GM12878 (cell line): Measurements from ENCODE around the gene KPTN. TPM values are rescaled to one million over a fixed set of nuclear protein-coding genes. Genes with fewer than 3 reads are reported as not detected.

Source experiments
- ATAC-seq: fragments of 200-7000 bp; cut with Tn5 transposase; 3 replicates; pipeline ENCODE4 v1.9.1; 2020; ENCODE audit warnings: mild to moderate bottlenecking, moderate library complexity
- BruUV-seq: library from RNA; stranded (reverse); fragments of 400-500 nt; replicated peaks from 2 replicates; lab custom pipeline; 2021; lab: Mats Ljungman, UMichigan
- CTCF ChIA-PET: fragments of 300-600 bp; sonication (Branson Sonifier 250); formaldehyde crosslinking; extraction: SDS; loops from one replicate; lab custom pipeline; 2021; ENCODE audit warnings: inconsistent platforms; lab: Yijun Ruan, JAX
- POLR2A ChIA-PET: fragments of 350-600 bp; formaldehyde crosslinking; extraction: SDS; loops from one replicate; lab custom pipeline; 2021; ENCODE audit warnings: inconsistent platforms; lab: Charles Lee
- RAD21 ChIA-PET: fragments of 300-600 bp; sonication (Branson Sonifier 250); formaldehyde crosslinking; loops from one replicate; lab custom pipeline; 2023; ENCODE audit warnings: antibody characterized with exemption; ENCODE audit not compliant: unreplicated experiment; lab: Charles Lee
- SMC1A ChIA-PET: fragments of 300-600 bp; sonication (Branson Sonifier 250); formaldehyde crosslinking; loops from one replicate; lab custom pipeline; 2023; ENCODE audit not compliant: unreplicated experiment, uncharacterized antibody; lab: Charles Lee
- DNase-seq: peaks from one replicate; pipeline ENCODE4 v3.0.0-alpha.2; 2011; ENCODE audit warnings: low read depth, low spot score
- FAIRE-seq: peaks from 3 replicates; lab custom pipeline; 2011; peaks lifted over from hg19 to GRCh38; lab: Jason Lieb, UNC
- H2AFZ ChIP-seq: 2 replicates; pipeline ENCODE4 v1.6.0; 2011; ENCODE audit warnings: low read depth, low read length, control low read depth; ENCODE audit not compliant: control insufficient read depth
- H3K27ac ChIP-seq: 2 replicates; pipeline ENCODE4 v1.5.1; 2011; ENCODE audit warnings: control low read depth; ENCODE audit not compliant: control insufficient read depth, insufficient read depth
- H3K27me3 ChIP-seq, 2 experiments: replicated peaks in 1 of 2; 2 replicates each; pipeline versions ENCODE4 v1.6.0 to v1.6.1; 2011; ENCODE audit warnings: low read length in 1 of 2; ENCODE audit not compliant: control insufficient read depth in 2 of 2, insufficient read depth in 2 of 2
- H3K36me3 ChIP-seq, 2 experiments: 2 replicates each; pipeline ENCODE4 v1.5.1; 2011; ENCODE audit warnings: low read length in 1 of 2; ENCODE audit not compliant: control insufficient read depth in 2 of 2, insufficient read depth in 2 of 2
- H3K4me1 ChIP-seq: 2 replicates; pipeline ENCODE4 v1.6.1; 2011; ENCODE audit warnings: mild to moderate bottlenecking, low read length, moderate library complexity, mixed read lengths; ENCODE audit not compliant: control insufficient read depth, insufficient read depth
- H3K4me2 ChIP-seq: 2 replicates; pipeline ENCODE4 v1.6.0; 2011; ENCODE audit warnings: control low read depth; ENCODE audit not compliant: control insufficient read depth, insufficient read depth
- H3K4me3 ChIP-seq: fragments of 200-600 bp; sonication (generic); 2 replicates; pipeline ENCODE4 v1.5.1; 2016
- H3K79me2 ChIP-seq: 2 replicates; pipeline ENCODE4 v1.6.0; 2011; ENCODE audit warnings: low read length; ENCODE audit not compliant: control insufficient read depth, insufficient read depth
- H3K9ac ChIP-seq: 2 replicates; pipeline ENCODE4 v1.8.0; 2011; ENCODE audit warnings: low read length, control low read depth, mixed read lengths; ENCODE audit not compliant: control insufficient read depth, insufficient read depth
- H3K9me3 ChIP-seq: replicated peaks from 3 replicates; pipeline ENCODE4 v1.5.1; 2011; ENCODE audit warnings: mild to moderate bottlenecking, low read length; ENCODE audit not compliant: control insufficient read depth, insufficient read depth
- H4K20me1 ChIP-seq: 2 replicates; pipeline ENCODE4 v1.6.0; 2011; ENCODE audit not compliant: control insufficient read depth, insufficient read depth
- CEBPB ChIP-seq, 2 experiments: fragments of 150-350 bp in 1 of 2; IDR thresholded peaks; 2 replicates each; pipeline ENCODE4 v1.6.1; 2012 to 2014; ENCODE audit warnings: low read depth in 2 of 2, low read length in 2 of 2, borderline replicate concordance in 1 of 2, inconsistent platforms in 1 of 2
- CREB1 ChIP-seq: IDR thresholded peaks from 2 replicates; pipeline ENCODE4 v1.6.1; 2012; ENCODE audit warnings: low read depth, mild to moderate bottlenecking, inconsistent platforms
- E4F1 ChIP-seq: fragments of 450-650 bp; IDR thresholded peaks from 2 replicates; pipeline ENCODE4 v1.6.1; 2018; ENCODE audit warnings: borderline replicate concordance, mild to moderate bottlenecking; ENCODE audit not compliant: partially characterized antibody
- GABPA ChIP-seq: IDR thresholded peaks from 2 replicates; pipeline ENCODE4 v1.6.1; 2014; ENCODE audit warnings: antibody characterized with exemption, low read depth, mild to moderate bottlenecking, inconsistent platforms
- GATAD2B ChIP-seq: fragments of 450-650 bp; conservative IDR thresholded peaks from 2 replicates; pipeline ENCODE4 v1.6.1; 2017; ENCODE audit warnings: low read depth, mild to moderate bottlenecking, moderate library complexity
- IRF3 ChIP-seq: fragments of 450-650 bp; IDR thresholded peaks from 2 replicates; pipeline ENCODE4 v1.6.1; 2014; ENCODE audit warnings: mild to moderate bottlenecking
- NBN ChIP-seq: fragments of 450-650 bp; IDR thresholded peaks from 2 replicates; pipeline ENCODE4 v1.6.1; 2016
- NFIC ChIP-seq: IDR thresholded peaks from 2 replicates; pipeline ENCODE4 v1.6.1; 2012; ENCODE audit warnings: low read depth, mild to moderate bottlenecking, inconsistent platforms, low read length, moderate library complexity
- SIN3A ChIP-seq: IDR thresholded peaks from 2 replicates; pipeline ENCODE4 v1.6.1; 2012; ENCODE audit warnings: low read depth, low read length, improper control_type of control experiment
- SMC3 ChIP-seq: IDR thresholded peaks from 2 replicates; pipeline ENCODE4 v1.6.1; 2011; ENCODE audit warnings: low read length, improper control_type of control experiment, borderline replicate concordance
- WRNIP1 ChIP-seq: IDR thresholded peaks from 2 replicates; pipeline ENCODE4 v1.6.1; 2011; ENCODE audit warnings: low read depth, low read length, improper control_type of control experiment, borderline replicate concordance
- ZNF217 ChIP-seq: fragments of 450-650 bp; IDR thresholded peaks from 2 replicates; pipeline ENCODE4 v1.6.1; 2017; ENCODE audit warnings: antibody characterized with exemption, mild to moderate bottlenecking
- ZZZ3 ChIP-seq: IDR thresholded peaks from 2 replicates; pipeline ENCODE4 v1.6.1; 2011; ENCODE audit warnings: low read depth; ENCODE audit not compliant: control insufficient read depth, insufficient read length
- WGBS: methylation state at CpG from one replicate; pipeline ENCODE4 v1.1.6; 2016; ENCODE audit warnings: low lambda C conversion rate; ENCODE audit not compliant: insufficient replicate concordance, insufficient coverage; ENCODE audit errors: missing lambda C conversion rate; 5-methylcytosine and 5-hydroxymethylcytosine counted together
- in situ Hi-C: fragments of 300-500 bp; cut with MboI; formaldehyde crosslinking; loops from 9 replicates; pipeline ENCODE4 v1.14.3; 2018; ENCODE audit warnings: mixed read lengths
- intact Hi-C: fragments of 100-400 bp; cut with micrococcal nuclease; formaldehyde crosslinking; loops from one replicate; pipeline ENCODE4 v1.14.2; 2022; ENCODE audit not compliant: unreplicated experiment
- polyA plus RNA-seq, 11 experiments: library from polyadenylated mRNA; depleted of rRNA in 4 of 11; unstranded in 6 of 11; stranded (reverse) in 5 of 11; fragments of >200 nt; fragmentation: Nextera tagmentation in 4 of 11; fragmentation: Illumina TruSeq in 1 of 11; extraction: Ambion mirVana in 4 of 11; extraction: Trizol in 1 of 11; gene quantifications; 1 replicate in 1 of 11; 2 replicates in 10 of 11; pipeline versions ENCODE4 v1.2.1 to v1.2.3, GENCODE V29; 2011 to 2016; ENCODE audit warnings: inconsistent platforms in 2 of 11, missing spikeins in 2 of 11, low read depth in 1 of 11
- total RNA-seq, 4 experiments: library from RNA; depleted of rRNA in 3 of 4; stranded (reverse); fragments of >200 nt in 3 of 4; fragmentation: Illumina TruSeq in 1 of 4; extraction: Trizol in 1 of 4; gene quantifications; 2 replicates each; pipeline versions ENCODE4 v1.2.1 to v1.2.3, GENCODE V29; 2013 to 2021

KPTN gene
- total and polyA plus RNA-seq, 10 of the 15 experiments (the other 5 are each of a cell fraction or from before 2014, with no cell fraction given) = 0.60 to 10.1 (median 6.0) TPM

- ChIA-PET SMC1A (interaction anchor here (1.3 to 1.8 kb wide), 4 partner anchors 118 to 315 kb away, joined by 3 to 9 read pairs (median 4); no protein-coding TSS in a partner anchor), POLR2A (no interaction called here), RAD21 (interaction anchor here (1.4 kb wide), 1 partner anchor 278 kb away, joined by 3 read pairs; no protein-coding TSS in a partner anchor), CTCF (interaction anchor here (0.7 to 9.9 kb wide), 8 partner anchors 9 to 281 kb away, joined by 3 to 163 read pairs (median 4); partner anchors contain the start of genes EHD2, KPTN and NAPA)
- peaks cover 9% of the 10 kb centered on the region for H3K4me1 ChIP-seq
- H3K4me2 ChIP-seq = no peak overlapping the region
- FAIRE-seq (no peak), DNase-seq (no peak), ATAC-seq (no peak)
- H3K9ac ChIP-seq = no peak overlapping the region
- TF ChIP-seq SMC3 = no peak
- TF ChIP-seq ZNF217 = no peak
- H3K27ac ChIP-seq = no peak overlapping the region
- H3K4me3 ChIP-seq = no peak overlapping the region
- WGBS = 52% methylated on average over 18 of the region's 18 CpGs
- H3K79me2 ChIP-seq = no peaks in the 10 kb centered on the region
- intact Hi-C loops = no loop called here
- H3K36me3 ChIP-seq = no peaks in the 10 kb centered on the region
- no peak overlapping the region for H2AFZ ChIP-seq
- H3K27me3 ChIP-seq = peaks cover 2 to 13% of the 10 kb centered on the region in 2 experiments; a peak in 3 of 4 replicates
- H3K9me3 ChIP-seq = no peaks in the 10 kb centered on the region
- H4K20me1 ChIP-seq = no peaks in the 10 kb centered on the region
- BruUV-seq = no TSS peak
- in situ Hi-C loops = no loop called here
These were observed 51.9 kb downstream of the KPTN start for GRCh38 chr19:47432091-47432490.

GRCh38 chr19:47430041-47430802, 53.8 kb downstream of the KPTN start:
- Histone ChIP-seq H3K36me3 (no peaks in the 10 kb centered on the region), H3K9ac (no peak overlapping the region), H3K4me1 (peaks cover 9% of the 10 kb centered on the region), H3K27me3 (peaks cover 2 to 13% of the 10 kb centered on the region in 2 experiments; a peak in 3 of 4 replicates), H2AFZ (no peak overlapping the region), H3K9me3 (no peaks in the 10 kb centered on the region), H3K27ac (no peak overlapping the region), H4K20me1 (no peaks in the 10 kb centered on the region), H3K79me2 (no peaks in the 10 kb centered on the region), H3K4me2 (no peak overlapping the region), H3K4me3 (no peak overlapping the region)
- POLR2A ChIA-PET = interaction anchor here (0.6 kb wide), 1 partner anchor 62 kb away, joined by 3 read pairs; no protein-coding TSS in a partner anchor
- RAD21 ChIA-PET = interaction anchor here (2.4 kb wide), 1 partner anchor 133 kb away, joined by 19 read pairs; no protein-coding TSS in a partner anchor
- no TSS peak for BruUV-seq
- 26% methylated on average over 69 of the region's 69 CpGs for WGBS
- in situ Hi-C loops (no loop called here), intact Hi-C loops (no loop called here)
- FAIRE-seq (no peak), DNase-seq (no peak), ATAC-seq (no peak)
- CTCF ChIA-PET = no interaction called here
- SMC1A ChIA-PET = no interaction called here
- TF ChIP-seq ZZZ3 (no peak), GATAD2B (no peak), WRNIP1 (no peak), IRF3 (no peak), E4F1 (no peak), CREB1 (no peak), GABPA (no peak), CEBPB (IDR thresholded peaks at IDR 0.05; ENCODE audit: borderline replicate concordance in 1 of 2, low read depth in 2 of 2, low read length in 2 of 2) (no peak), NFIC (no peak), SIN3A (no peak), NBN (no peak)
